CD1c-positive myeloid dendritic cell (primary cell): ENCODE results near the gene PNCK.
A peak's percentile ranks its signal among the peaks of the same experiment; 100 is the strongest.
"Not testable (repeated sequence)": the region's sequence is repeated elsewhere in the genome, so short reads cannot be mapped to it uniquely, and the experiment has no call there.

Experiments used
- DNase-seq: peaks from one replicate; pipeline ENCODE4 v3.0.0-alpha.2; 2016; ENCODE audit errors: extremely low spot score

The PNCK gene

DNA sequence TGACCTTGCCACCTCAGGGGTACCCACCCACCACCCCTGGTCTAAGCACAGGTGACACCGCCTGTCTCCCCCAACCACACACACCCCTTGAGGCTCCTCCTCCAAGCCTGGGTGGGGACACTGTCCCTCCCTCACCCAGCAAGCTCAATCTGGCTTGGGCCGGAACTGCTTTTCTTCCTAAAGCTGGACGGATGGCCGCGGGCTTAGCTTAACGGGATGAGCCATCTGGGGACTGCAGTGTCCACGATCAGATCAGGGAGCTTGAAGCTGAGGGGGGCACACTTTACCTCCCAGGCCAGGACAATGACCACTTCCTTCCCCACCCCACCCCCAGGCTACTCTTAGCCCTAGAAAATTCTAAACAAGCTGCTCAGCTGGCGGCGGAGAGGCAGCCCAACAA, 13.1 kb upstream of the PNCK start:
- no peak for DNase-seq

DNA sequence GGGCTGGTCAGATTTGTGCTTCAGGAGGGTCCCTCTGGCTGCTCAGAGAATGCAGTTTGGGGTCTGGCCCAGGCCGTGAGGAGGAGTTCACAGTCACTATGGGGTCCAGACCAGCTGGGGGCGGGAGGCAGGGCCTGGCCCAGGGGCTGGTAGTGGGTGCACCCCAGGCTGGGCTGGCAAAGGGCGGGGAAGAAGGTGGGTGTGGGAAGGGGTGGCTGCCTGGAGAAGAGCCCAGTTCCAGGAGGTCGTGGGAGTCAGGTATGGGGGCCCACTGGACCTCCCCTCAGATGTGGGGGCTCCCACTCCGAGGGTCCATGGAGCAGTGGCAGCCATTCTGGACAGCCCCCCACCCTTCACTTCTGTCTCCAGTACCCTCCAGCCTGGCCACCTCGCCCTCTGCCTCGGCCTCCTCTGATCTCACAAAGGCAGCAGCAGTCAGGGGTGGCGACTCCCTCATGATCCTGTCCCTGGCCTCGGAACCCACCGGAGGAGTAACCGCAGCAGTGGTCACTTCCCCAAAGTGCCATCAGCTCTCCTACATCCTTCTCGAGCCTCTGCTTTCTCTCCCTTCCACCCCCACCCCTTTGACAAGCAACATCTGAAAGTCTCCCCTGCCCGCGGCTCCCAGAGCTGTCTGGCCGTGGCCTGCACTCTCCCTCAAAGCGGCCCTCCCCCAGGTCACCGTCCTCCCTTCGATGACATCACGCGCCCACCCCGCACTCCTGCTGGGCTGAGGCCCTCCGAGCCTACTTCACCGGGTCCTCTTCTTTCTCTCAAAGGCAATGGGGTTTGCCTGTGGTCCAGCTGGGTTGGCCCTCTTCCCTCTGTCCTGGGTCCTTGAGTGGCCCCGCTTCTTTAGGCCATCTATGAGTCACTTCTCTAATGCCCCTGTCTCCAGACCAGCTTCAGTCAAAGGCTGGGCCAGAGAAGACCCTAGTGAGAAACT, 12.4 kb upstream of the PNCK start:
- peak; percentile 29 for DNase-seq

DNA sequence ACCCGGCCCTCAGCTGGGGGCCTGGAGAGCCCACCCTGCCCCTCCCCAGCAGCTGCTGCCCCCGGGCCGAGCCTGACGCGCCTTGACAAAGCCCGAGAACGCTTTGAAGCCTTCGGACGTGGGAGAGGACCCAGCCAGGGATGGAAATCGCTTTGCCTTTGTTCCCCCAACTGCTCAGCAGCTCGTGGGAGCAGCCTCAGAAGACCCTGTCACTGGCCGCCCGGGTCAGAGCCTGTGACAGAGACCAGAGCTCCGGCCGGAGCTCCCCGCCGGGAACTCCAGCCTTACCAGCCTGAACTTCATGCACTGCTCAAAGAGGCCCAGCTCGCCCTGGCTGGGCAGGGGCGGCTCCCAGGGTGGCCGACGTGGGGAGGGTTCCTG, 11.5 kb upstream of the PNCK start:
- DNase-seq: no peak

DNA sequence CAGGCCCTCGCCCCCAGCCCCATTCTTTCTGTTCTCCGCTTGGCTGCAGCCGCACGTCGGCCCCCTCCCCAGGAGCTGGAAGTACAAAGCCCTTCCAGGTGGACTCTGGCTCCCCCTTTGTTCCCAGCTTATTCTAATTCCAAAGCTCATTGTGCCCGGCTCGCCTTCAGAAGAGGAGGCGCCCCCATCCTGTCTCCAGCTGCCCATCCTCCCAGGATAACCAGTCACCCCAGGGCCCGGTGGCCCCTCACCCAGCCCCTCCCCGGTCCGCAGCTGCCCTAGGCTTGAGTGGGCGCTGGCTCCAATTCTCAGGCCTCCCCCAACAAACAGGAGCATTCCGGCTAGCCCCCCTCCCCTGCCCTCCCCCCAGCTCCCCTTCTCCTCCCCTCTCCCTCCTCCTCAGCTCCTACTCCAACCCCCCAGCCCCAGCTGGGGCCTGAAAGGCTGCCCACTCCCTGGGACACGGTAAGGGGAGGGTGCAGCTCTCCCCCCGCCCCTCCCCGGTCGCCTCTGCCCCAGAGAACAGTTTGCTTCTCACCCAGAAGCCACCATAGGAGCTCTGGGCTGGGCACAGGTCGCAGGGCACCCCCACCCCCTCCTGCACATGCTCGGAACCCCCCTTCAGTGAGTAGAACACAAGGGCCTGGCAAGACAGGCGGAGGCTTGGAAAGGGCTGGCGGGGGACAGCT, 11.0 kb upstream of the PNCK start:
- no peak for DNase-seq

DNA sequence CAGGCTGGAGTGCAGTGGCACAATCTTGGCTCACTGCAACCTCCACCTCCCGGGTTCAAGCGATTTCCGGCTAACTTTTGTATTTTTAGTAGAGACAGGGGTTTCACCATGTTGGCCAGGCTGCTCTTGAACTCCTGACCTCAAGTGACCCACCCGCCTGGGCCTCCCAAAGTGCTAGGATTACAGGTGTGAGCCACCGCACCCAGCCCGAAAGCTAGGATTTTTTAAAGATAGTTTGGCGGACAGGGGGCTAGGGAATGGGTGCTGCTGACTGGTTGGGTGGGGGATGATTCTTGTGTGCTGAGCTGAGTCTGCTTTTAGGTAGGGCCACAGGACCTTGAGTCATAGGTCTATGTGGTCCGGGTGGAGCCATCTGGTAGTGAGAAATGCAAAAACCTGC, 9.9 kb upstream of the PNCK start:
- not testable (repeated sequence) for DNase-seq

DNA sequence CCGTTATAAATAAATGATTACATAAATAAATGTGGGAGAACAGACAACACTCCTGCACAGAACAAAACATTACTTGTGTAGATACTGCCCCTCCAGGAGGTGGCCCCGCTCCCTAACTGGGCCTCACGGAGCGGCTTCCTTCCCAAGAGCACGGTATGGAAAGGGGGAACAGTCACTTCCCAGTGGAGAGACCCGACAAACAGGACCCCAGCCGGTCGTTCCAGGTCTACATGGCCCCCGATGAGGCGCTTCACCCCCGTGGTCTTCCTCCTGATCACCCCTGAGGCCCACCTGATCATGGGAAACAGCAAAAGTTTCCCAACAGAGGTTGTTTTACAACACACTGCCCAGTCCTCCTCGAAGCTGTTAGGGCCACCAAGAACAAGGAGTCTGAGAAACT, 7.6 kb upstream of the PNCK start:
- DNase-seq: no peak

DNA sequence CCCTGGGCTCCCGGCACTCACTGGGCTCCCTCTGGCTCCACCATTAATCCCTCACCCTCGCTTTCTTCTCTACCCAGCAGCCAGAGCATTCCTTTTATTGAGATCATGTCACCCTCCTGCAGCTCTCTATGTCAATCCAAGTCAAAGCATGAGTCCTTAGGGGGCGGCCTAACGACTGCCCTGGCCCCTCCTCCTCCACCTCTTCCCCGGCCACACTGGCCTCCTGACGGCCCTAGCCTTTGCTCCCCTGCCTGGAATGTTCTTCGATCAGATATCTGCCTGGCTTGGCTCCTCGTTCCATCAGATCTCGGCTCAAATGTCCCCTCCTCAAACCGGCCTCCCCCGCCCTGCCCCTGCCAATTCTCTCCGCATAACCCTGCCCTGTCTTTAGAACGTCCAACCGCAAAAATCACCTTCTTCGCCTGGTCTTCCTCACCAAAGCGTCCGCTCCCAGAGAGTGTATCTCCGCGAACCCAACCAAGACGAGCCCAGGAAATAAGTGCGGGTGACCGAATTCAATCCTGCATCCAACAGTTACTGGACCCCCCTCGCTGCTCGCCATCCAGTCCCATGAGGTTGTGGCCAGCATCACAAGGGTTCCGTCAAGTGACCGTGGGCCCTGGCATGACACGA, 722 bp upstream of the PNCK start:
- DNase-seq: no peak

DNA sequence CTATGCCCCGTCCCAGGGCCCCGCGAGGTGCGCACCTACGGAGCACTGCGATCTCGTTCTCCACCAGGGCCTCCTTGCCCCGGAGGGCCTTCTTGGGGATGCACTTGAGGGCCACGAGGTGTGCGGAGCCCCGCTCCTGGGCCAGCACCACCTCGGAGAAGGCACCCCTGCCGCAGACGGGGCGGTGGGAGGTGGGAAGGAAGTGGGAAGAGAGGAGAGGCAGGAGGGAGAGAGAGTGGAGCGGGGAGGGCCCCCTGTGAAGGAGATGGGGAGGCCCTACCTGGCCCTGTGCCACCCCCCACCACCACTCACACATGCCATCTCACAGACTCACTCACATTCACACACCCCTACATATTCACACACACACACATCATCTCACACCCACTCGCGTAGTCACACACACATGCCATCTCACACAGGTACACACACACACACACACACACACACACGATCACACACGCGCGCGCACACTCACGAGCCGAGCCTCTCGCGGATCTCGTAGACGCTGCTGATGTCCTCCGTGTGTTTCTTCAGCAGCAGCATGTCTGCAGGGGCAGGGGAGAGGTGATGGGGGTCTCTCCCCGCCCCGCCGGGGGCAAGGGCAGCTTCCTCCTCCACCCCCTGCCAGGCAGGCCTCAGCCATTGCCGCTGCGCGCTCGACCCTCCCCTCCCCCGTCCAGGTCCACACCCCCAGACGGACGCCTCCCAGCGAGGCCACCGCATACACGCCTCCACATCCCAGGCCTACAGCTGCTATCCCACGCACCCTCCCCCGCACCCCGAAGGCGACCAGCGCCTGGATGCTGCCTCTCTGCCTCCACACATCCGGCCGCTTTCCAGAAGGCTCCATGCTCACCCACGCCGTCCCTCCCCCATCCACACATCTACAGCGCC, 834 bp downstream of the PNCK start:
- no peak for DNase-seq

DNA sequence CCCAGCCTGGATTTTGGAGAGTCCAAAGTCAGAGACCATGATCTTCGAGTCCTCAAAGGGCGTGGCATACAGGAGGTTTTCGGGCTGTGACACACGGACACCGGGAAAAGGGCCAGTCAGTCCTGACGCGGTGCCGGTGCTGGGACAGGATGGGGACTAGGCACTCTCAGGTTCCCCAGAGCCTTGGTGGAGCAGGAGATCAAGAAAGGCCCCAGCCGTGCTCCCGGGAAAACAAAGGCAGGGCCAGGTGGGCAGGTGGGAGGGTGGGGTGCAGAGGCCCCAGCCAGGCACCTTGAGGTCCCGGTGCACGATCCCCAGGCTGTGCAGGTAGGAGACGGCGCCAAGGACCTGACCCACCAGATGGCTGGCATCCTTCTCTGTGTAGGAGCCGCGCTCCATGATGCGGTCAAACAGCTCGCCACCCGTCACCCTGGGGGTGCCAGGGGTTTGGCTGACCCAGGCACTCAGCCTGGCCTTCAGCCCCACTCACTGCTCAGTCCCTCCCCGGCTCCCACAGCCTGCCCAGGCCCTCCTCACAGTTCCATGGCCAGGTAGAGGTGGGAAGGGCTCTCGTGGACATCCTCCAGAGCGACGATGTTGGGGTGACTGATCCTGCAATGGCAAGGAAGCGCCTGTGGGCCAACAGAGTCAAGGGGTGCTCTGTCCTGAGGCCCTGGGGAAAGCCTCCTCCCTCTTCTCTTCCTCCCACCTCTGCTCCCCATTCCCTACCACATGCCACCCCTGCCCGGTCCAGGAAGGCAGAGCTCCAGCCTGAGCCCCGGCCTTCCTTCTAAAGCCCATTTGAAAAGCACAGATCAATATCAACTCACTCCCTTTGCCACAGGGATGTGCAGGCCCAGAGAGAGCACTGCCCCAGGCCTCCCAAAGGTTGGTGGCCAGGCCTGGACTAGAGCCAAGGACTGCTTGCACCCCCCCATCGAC, 1.8 kb downstream of the PNCK start:
- no peak for DNase-seq

DNA sequence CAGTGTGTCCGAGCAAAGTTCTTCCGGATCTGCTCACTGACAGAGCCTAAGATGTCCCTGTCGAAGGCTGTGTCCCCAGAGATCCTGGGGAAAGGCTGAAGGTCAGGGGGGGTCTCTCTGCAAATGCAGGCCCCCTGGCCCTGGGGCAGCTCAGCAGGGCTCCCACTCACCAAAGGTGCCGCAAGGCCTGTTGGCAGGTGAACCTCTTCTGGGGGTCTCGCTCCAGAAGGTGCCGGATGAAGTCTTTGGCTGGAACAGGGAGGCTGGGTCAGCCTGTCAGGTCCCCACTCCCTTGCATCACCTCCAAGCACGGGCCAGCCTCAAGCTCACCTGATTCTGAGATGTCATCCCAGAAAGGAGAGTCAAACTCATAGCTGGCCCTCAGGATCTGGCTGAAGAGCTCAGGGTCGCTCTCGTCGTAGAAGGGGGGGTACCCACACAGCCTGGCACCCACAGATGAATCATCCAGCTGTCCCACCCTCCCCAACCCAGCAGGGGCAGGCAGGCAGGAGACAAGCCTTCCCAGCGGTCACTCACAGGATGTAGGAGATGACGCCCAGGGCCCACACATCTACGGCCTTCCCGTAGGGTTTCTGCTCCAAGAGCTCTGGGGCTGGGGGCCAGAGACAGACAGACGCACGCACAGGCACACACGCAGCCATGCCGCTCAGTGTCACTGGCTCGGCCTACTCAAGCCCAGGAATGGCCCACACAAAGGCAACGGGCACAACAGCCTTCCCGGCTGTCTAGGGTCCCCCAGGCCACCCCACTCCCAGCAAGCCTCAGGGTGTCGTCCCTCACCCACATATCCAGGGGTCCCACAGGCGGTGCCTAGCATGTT, 2.6 kb downstream of the PNCK start:
- DNase-seq: no peak

DNA sequence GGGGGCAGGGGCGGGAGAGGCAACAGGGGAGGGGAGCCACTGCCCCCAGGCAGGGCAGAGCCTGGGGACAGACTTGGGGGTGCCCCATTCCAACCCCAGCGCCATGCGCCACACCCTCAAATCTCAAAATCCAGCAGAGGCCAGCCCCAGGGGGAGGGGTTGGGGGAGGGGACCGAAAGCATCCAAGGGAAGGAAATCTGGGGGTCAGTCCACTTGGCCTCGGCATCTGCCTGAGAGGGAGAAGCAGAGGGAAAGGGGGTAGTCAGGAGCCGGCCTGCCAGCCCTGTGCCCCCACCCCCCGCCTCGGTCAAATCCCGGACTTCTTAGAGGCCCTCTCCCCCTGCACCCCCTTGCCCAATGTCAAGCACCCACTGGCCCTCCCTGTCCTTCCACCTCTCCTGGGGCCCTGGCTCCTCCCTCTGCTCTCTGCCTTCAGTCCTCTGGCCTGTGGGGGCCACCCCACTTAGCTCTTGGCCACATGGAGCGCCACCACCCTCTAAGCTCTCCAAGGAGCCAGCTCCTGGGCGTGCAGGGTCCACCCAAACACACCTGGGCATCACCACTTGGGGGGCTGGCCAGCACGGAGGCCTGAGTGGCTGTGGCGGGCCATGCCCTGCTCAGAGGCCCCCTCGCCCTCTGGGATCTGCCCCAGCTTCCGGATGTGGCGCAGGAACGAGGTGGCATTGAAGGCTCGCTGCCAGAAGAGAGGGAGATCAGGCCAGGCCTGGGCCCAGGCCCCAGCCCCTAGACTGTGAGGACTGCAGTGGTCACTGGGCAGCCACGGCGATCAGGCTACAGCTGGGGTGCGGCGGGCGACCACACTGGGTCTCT, 3.5 kb downstream of the PNCK start:
- DNase-seq: no peak

DNA sequence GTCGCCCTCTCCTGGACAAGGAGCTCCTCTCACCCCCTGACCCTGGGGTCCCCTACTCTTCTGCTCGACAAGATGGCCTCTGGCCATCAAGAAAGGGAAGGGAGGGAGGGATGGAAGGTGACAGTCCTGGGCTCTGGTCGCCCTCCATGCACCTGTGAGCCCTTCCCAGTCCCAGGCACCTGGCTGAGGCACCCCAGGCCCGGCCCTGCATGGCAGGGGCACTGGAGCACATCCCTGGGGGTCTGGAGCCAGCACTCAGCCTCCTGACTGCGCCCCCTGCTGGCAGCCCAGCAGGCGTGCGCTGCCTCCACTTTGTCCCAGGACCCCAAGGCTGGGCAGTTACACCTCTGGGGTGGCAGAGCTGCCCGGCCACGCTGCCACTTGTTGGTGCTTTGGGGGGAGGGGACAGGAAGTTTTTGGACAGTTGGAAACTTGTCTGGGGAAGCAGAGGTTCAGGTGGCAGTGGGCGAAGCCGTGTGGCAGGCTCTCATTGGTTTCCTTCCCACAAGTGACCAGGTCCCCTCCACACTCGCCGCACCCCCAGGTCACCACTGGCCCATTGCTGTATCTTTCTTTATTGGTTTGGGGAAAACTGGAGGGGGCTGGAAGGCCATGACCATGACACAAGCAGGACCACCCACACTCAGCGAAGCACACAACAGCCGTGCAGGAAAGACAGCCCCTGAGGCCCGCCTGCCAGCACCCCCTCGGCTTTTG, 4.3 kb downstream of the PNCK start:
- peak; percentile 37 for DNase-seq

DNA sequence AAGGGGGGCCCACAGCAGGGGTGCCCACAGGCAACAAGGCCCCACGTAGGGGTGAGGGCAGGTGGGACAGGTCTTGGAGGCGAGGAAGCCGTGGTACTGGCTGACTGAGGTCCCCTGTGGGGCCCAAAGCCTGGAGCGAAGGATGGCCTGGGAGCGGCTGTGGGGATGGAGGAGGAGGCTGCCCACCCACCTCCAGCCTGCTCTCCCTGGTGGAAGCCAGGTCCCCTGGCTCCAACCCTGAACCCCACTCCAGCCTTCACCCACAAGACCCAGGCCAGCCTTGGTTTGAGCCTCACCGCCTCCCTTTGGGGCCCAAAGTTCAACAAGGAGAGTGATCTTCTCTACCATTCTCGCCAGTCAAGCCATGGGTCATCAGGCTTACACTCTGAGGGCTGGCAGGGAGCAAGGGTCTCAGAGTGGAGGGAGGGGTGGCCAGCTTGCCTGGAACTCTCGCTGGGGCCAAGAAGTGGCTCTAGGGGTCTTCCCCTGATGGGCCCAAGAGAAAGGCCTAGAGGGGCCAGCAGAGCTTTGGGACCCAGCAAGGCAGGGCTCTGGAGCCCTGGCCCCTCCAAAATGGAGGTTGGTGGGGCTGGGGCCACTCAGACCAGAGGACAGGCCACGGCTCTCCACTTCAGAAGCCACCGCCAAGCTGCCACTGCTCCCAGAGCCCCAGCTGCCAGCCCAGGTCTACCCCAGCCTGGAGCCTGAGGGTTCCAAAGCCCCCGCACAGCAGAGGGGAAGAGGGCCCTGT, 5.0 kb downstream of the PNCK start:
- no peak for DNase-seq

DNA sequence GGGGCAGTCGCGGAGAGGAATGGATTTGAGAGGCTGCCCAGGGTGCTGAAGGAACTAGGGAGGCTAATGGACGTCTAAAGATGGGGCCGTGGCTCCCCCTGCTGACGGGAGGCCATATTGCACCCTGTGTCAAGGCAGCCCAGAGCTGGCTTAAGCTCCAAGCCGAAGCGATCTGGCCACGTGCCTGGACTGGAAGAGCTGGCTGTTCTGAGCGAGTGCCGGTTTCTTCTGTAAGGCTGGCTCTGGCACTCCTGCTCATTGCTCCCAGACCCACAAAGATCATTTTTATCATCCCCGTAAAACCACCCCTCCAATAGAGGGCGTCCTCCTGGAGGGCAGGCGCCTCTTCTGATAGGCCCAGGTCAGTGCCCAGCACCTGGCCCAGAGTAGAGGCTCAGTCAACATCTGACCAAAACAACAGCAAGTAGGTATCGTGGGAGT, 5.6 kb downstream of the PNCK start:
- peak; percentile 82 for DNase-seq

DNA sequence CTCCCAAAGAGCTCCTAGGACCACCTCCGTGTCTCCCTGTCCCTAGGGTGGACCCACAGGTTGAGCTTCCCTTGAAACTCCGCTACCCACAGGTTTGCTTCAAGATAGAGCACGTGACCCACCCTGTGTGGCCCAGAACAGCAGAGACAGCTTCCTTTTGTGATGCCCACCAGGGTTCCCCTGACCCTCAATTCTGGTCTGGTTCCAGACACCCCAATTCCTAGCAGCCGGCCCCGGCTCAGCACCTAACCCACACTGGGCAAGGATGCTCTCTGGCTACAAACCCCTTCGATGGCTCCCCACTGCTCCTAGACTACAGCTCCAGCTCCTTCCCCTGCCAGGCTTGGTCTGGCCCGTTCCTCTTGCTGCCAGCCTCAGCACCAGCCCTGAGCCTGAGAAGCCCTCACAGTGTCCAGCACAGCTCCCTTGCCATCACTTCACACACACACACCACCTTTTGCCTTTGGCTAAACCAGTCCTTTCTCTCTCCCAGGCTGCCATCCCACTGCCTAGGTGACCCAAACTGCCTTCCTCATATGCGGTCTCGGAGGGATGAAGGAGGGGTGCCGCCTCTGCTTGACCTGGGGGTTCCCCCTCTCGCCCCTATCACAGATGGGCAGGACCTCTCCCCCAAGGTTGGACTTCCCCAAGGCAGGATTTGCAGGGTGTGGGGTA, 6.2 kb downstream of the PNCK start:
- no peak for DNase-seq

DNA sequence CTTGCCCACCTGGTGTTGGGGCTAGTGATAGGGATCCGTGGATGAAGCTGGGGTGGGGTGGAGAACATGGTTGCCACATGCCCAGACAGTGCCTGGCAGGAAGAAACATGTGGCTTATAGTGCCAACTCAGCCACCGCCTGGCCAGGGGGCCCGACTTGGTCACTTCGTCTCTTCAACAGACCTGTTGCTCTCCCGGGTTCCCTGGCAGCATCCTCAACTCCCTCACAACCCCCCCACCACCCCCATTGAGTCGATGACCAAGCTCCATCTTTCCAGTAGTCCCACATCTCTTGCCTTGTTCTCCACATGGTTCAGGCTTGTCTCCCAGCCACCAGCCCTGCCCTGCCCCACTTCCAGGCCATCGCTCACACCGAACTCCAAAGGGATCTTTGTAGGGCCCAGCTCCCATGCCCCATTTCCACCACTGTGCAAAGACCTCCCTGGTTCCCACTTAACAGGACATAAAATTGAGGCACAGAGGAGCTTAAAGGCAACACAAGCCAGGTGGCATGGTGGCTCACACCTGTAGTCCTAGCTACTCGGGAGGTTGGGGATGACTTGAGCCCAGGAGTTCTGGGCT, 7.8 kb downstream of the PNCK start:
- no peak for DNase-seq
